ENCODE data around the gene ZNF740.

Gene ZNF740

GRCh38 chr12:53225635-53226424 lies 45.3 kb downstream of the ZNF740 start:
- in situ Hi-C loops (cut with MboI; ENCODE audit: low sequenced_read_pairs), result no loop called here

DNA sequence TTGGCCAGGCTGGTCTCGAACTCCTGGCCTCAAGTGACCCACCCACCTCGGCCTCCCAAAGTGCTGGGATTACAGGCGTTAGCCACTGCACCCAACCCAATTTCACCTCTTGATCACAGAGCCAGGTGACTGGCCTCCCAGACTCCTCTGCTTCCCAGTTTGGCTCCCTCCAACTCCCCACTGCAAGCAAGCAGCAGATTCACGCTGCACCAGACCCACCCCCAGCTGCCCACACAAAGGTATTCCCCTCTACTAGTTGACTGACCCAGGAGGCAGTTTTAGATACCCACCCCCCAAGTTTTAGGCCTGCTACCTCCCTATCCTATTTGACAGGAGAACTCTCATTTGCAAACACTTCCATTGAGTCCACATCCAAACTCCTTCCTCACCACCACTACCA lies 46.3 kb downstream of the ZNF740 start:
- in situ Hi-C loops (cut with MboI; ENCODE audit: low sequenced_read_pairs), result no loop called here

- in situ Hi-C loops (cut with MboI; ENCODE audit: low sequenced_read_pairs), result no loop called here
Observed at GRCh38 chr12:53227341-53227740, 46.8 kb downstream of the ZNF740 start.

DNA sequence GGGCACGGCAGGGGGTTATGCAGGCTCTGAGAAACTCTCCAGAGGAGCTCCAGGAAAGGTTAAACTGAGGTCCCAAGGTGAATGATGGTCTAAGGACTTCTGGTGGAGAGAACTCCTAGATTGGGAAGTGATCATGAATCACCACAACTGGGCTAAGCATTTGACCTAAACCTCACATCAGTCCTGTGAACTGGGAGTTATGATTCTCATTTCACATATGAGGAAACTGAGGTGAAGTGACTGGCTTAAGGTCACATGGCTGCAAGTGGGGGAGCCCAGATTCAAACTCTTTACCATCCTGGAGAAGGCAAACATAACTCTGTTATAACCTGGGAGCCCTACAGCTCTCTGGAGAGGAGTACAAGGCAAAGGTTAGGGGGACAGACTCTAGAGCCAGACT lies 47.3 kb downstream of the ZNF740 start:
- in situ Hi-C loops (cut with MboI; ENCODE audit: low sequenced_read_pairs), result no loop called here

- in situ Hi-C loops (cut with MboI; ENCODE audit: low sequenced_read_pairs), result no loop called here
Observed at GRCh38 chr12:53229454-53229853, 48.9 kb downstream of the ZNF740 start.

DNA sequence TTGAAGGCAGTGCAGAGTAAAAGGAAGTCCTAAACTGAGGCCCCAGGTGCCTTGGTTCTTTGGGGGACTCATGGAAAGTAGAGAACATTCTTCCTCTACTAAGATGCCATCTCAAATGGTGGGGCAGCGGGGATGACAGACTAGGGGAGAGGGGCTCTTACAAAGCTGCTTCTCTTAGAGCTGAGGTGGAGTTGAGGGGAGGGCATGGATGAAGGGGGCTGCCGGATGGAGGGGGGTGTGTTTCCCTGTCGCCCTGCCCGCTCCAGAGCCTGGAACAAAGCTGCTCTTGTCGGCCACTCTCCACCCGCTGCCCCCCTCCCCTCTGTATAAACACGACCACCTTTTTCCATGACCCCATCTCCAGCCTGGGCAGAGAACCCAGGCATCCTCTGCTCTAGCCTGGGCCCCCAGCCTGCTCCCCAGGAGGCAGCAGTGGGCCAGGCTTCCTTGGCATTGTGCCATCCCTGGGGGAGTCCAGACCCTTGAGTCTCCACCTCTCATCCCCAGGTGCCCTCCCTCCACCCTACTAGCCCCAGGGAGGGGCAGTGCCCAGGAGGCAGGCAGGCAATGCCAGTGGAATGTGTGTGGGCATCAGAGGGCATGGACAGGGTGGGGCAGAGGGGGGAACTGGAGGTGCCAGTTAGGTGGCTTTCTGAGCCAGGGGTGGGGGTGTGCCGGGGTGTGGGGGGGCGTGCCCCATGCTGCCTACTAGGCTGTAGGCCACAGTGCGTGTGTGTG lies 49.8 kb downstream of the ZNF740 start:
- in situ Hi-C loops (cut with MboI; ENCODE audit: low sequenced_read_pairs), result no loop called here

DNA sequence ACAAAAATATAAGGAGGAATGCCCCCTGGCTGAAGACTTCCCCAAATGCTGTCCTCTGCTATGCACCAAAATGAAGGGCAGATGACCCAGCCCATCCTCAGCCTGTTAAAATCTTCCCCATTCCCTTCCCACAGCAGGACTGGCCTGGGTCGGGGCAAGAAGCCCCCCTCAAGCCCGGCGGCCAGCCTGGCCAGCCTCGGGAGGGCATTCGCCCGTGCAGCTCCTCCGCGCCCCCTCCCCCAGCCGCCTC lies 51.1 kb downstream of the ZNF740 start:
- in situ Hi-C loops (cut with MboI; ENCODE audit: low sequenced_read_pairs), result no loop called here

DNA sequence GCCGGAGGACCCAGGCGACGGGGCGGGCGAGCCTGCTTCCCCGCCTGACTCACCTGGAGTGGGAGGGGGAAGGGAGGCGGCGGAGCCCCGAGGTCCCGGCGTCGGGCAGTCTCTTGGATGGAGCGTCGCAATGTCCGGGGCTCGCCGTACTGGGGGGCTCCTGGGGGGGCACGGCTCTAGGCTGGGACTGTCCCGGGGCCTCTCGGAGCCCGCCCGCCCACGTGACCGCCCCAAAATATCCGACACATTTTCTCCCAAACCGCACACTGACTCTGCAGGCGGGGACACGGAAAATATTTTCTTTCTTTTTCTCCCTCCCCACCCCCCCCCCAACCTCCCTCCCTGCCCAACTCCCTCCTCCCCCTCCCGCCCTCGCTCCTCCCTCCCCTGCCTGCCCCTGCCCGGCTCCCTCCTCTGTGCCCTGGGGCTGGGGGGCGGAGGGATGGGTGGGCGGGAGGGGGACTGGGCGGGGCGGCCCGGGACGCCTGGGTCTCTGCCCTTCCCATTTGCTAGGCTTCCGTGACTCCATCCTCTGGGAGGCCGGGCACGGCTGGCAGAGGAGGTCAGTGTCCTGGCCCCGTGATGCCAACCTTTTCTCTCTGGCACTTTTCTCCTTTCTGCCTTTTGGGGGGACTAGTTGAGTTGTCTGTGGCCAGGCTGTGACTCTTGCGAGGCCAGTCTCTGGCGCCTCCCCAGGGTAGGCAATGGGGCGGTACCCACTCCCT lies 51.6 kb downstream of the ZNF740 start, which contains the start of gene RARG:
RARG (minus strand) TSS at position 289 of the 725 bp plus-strand sequence. CDS start 4,664 bp downstream, outside the sequence.
- in situ Hi-C loops (cut with MboI; ENCODE audit: low sequenced_read_pairs), result no loop called here

DNA sequence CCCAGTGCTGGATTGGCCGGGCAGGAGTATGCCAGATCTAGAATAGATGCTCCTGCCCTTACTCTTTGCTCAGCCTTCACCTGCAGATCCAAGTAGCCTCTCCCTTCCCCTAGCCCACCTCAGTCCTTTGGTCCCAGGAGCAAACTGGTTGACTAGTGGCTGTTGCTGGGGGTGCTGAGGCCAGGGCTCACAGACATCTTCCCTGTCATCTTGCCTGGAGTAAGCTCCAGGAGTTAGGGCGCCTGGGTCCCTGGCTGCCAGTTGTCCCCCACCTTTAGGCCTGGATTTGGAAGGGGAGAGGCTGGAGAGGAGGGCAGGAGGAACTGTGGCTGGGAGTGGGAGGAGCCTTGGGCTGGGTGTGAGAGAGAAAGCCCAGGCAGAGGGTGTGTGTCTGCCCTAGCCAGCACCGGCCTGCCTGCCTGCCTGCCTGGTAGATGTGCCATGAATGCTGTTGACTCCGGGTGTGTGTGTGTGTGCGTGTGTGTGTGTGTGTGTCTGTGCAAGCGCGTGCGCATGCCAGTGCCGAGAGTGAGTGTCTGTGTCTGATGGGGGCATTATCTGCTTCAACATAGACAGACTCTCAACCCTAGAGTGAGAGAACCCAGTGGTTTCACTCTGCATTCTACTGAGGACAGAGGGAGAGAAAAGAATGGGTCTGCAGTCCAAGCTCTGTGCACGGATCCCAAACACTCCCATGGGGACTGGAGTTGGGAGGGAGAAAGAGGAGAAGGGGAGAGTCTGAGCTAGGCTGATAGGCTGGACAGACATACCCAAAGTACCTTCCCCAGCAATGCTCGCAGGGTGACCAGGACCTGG lies 52.3 kb downstream of the ZNF740 start:
- in situ Hi-C loops (cut with MboI; ENCODE audit: low sequenced_read_pairs), result no loop called here

DNA sequence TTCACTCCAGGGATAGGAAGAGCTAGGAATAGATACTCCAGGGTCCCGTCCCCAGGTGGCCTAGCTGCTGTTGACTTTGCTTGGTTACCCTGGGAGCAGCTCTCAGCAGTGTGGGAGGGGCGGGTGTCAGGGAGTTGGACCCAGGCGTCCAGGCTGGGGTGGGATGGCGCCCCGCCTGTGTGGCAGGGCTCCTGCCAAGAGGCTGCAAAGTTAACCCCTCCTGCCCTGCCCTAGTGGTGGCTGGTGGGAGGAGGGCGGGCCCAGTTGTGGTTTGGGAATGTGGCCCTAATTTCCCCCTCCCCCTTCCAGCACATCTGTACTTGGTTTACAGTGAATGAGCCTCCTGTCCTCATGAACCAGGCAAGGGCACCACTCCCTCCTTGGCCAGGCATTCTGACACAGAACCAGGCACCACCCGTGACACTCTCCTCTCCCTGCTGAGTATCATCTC lies 53.2 kb downstream of the ZNF740 start:
- in situ Hi-C loops (cut with MboI; ENCODE audit: low sequenced_read_pairs), result no loop called here

GRCh38 chr12:53234271-53234914 lies 53.9 kb downstream of the ZNF740 start:
- in situ Hi-C loops (cut with MboI; ENCODE audit: low sequenced_read_pairs), result no loop called here

GRCh38 chr12:53235164-53235563 lies 54.6 kb downstream of the ZNF740 start:
- in situ Hi-C loops (cut with MboI; ENCODE audit: low sequenced_read_pairs), result no loop called here

GRCh38 chr12:53235742-53236442 lies 55.4 kb downstream of the ZNF740 start:
- in situ Hi-C loops (cut with MboI; ENCODE audit: low sequenced_read_pairs), result no loop called here

GRCh38 chr12:53236443-53237111 lies 56.1 kb downstream of the ZNF740 start:
- in situ Hi-C loops (cut with MboI; ENCODE audit: low sequenced_read_pairs), result no loop called here

DNA sequence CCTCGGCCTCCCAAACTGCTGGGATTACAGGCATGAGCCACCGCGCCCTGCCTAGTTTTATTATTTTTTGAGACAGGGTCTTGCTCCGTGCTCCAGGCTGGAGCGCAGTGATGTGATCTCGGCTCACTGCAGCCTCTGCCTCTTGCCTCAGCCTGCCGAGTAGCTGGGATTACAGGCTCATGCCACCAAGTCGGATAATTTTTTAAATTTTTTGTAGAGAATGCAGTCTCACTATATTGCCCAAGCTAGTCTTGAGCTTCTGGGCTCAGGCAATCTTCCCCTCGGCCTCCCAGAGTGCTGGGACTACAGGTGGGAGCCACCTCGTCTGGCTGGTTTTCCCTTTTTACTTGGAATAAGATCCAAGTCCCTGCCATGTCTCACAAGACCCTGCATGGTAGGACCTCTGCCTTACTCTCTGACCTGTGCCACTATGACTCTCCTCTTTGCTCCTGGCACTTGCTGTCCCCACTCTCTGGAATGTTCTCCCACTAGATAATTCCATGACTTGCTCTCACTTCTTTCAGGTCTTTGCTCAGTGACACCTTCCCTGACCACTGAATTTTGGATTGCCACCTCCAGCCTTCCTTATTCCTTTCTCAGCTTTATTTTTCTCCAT lies 59.2 kb downstream of the ZNF740 start:
- in situ Hi-C loops (cut with MboI; ENCODE audit: low sequenced_read_pairs), result no loop called here

GRCh38 chr12:53241623-53242412 lies 61.3 kb downstream of the ZNF740 start:
- in situ Hi-C loops (cut with MboI; ENCODE audit: low sequenced_read_pairs), result no loop called here

DNA sequence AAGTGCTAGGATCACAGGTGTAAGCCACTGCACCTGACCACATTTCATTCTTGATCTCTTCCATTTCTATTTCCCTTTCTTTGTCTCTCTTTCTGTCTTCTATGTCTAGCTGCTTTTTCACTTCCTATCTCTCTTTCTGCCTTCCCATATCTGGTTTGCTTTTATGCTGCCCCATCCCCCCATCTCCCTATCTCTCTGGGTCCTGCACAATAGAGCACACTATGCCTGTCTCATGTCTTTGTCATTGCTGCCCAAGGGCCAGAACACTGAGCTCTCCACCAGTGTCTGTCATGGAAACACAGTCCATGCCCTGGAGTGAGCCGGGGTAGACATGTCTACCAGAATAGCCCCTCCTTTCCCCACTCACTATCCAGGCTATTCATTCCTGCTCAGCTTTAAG lies 63.8 kb downstream of the ZNF740 start:
- in situ Hi-C loops (cut with MboI; ENCODE audit: low sequenced_read_pairs), result no loop called here

All from hTERT RPE-1 (cell line).